Kidney capillary endothelial cell (primary cell): ENCODE measurements around the gene TAF3.

ENCODE experiments used
- DNase-seq: peaks from one replicate; pipeline ENCODE4 v3.0.0-alpha.2; 2018; ENCODE audit warnings: low spot score

The TAF3 gene

DNA sequence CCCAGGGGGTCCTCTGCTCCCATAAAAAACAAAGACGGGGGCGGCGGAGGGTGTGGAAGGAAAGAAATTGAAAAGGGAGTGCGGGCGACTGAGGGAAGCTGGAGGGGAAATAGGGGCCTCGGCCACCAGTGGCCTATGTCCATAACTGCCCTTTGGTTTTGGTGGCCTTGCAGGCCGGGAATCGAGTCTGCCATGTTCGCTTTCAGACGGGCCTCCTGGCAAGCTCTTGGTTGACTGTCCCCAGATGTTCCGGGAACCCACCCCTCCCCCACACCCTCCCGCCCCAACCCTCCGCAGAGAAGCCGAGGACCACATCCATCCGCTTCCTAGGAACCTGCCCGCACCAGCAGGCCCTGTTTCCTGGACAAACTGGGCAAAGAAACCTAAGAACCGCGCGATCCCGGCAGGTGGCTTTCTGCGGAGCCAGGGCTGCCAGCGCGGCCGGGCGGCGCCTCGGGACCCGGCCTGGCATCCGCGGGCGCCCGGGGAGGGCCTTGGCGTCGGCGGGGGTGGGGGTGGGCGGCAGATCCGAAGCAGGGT lies 216.2 kb downstream of the TAF3 start:
- DNase-seq = no peak

DNA sequence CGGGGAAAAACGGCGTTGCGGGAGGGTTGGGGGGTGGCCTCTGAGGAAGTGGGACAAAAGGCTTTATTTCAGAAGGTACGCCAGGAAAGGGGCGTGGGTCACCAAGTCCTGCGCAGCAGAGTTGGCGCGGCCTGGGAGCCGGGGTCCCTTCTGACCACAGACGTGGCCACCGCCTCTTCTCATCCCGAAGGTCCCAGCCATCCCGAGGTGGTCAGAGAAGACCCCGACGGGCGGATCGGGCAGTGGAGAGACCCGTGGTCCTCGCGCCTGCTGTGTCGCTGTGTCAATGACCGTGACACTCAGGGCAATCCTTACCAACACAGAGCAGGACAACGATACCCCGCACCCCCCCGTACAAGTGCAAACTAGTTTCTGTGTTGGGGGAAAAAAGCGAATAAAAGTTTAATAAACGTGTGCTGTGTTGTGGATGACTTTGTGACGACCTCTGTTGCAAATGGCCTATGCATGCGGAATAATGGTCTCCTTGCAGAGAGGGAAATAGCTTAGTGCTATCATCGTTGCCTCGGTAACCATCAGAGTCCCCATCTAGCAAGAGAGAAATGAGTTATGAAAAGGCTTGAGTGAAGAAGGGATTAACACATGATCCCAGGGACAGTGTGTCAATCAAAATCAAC lies 216.8 kb downstream of the TAF3 start:
- DNase-seq = no peak

DNA sequence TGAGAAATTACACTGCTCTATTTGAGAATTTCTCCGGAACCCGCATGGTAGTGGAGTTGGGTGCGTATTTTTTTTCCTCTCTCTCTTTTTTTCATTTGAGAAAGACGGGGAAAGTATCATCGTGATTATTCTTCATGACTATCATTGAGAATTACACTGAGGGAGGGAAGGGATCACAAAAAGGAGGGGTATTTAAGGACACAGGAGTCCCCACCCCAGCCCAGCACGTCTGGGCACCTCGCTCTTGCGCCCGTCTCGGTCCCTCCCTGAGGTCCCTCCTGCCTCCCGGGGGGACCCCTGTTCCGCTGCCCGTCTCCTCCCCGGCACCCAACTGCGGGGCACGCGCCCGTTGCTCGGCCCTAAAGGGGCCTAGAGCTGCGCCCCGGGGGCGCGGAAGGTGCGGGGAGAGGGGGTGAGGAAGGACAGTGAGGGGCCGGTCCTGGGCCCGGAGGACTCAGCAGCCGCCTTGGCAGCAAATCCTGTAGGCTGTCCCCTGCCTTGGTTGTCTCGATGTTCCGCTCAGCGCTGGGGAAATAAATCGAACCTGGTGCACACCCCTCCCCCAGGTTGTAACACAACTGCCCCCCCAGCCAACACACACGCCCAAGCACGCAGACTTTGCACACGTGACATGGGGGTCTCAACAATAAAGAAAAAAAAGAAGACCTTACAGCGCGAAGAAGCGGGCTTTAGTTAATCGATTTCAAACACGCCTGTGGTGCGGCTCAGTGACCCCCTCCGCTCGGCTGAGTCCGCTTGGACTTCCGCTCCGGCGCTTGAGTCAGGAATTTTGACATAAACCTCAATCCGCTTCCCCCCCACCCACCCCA lies 217.6 kb downstream of the TAF3 start:
- DNase-seq = no peak

GRCh38 chr10:8036506-8037198 lies 218.3 kb downstream of the TAF3 start:
- DNase-seq = no peak

DNA sequence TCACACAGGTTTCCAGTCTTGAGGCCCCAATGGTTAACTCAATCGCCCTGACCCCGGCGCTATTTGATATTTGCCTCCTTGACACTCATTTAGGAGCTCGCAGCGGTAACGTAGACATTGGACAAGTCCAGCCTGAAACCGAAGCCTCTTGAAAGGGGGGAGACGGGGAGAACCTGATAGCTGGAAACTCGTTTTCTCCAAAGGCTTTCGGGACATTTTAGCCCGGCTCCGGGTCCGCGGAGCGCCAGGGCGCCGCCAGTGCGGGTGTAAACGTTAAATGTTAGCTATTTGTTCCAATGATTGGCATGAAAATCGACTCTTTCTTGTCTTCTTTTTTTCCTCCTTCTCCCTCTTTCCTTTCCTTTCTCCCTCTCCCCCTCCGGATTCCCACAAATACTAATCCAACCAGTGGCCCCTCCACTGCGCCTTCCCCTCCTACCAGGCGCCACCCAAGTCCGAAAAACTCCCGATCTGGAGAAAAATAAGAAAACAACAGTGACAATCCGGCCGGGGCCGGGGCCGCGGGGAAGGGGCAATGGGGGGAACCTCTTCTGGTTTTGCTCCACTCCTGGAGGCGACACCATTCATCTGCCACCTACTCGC lies 219.0 kb downstream of the TAF3 start:
- no peak for DNase-seq

- no peak for DNase-seq
These were observed 219.9 kb downstream of the TAF3 start for GRCh38 chr10:8037941-8038894.

GRCh38 chr10:8039321-8039881 lies 221.1 kb downstream of the TAF3 start:
- DNase-seq = no peak

GRCh38 chr10:8040651-8041050 lies 222.3 kb downstream of the TAF3 start:
- no peak for DNase-seq

- no peak for DNase-seq
These were observed 223.1 kb downstream of the TAF3 start for GRCh38 chr10:8041284-8041991.

DNA sequence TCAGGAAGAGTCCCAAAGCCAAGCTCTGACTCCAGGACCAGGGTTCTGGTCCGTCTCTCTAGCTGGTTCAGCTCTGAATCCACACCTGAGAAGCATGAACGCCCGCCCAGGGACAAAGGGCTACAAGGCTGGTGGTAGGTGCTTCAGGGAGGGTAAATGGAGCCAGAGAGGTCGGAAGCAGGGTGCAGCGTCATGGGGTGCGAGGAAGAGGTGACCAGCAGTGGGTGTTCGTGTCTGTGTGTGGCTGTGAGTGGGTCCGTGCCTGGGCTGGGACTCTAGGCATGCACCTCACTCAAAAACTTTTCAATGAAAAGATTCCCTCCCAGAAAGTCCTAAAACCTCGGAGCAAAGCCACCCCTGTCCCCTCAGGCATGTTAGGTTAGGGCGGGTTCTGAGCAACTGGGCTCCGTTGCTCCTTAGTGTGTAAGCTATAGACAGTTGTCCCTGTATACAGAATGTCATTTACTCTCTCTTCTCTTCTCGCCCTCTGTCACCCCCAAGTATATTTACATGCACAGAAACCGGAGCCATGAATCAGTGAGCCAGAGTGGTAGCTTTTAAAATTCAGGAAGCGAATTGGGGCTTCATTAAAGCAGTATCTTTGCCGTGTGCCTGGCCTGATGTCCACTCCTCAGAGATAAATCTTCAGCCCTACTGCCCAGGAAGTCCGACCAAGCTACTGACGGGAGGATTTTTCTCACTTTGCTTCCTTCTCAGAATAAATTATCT lies 223.9 kb downstream of the TAF3 start:
- no peak for DNase-seq

GRCh38 chr10:8042721-8043568 lies 224.6 kb downstream of the TAF3 start:
- DNase-seq = no peak

DNA sequence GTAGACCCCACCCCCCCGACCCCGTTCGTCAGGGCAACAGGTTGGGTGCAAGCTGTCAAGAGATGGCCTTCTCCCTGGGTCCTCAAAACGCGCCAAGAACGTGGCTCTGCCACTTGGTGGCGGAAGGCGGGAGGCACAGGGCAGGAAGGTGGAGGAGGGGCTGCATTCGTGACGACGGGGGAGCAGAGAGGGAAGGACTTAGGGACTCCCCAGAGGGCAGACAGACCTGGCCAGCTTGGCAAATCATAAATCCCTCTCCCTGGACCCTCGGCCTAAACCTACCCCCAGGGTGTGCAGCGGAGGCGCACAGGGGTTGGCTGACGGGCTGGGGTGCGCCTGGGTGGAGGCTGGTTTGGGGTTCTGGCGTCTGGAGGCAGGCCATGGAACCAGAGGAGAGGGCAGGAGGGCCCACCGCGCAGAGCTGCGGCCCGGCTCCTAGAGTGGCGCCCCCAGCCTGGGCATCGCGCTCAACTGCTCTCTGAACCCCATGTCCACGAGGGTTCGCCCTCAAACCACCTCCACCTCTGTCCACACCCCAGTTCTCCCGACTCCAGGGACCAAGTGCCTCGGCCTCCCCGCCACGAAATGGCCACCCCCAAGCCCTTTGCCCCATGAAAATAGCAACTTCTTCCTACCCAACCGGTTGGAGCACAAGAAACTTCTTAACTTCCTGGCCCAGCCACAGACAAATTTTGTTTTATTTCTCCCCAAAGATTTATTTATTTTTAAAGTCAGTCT lies 225.4 kb downstream of the TAF3 start:
- no peak for DNase-seq

DNA sequence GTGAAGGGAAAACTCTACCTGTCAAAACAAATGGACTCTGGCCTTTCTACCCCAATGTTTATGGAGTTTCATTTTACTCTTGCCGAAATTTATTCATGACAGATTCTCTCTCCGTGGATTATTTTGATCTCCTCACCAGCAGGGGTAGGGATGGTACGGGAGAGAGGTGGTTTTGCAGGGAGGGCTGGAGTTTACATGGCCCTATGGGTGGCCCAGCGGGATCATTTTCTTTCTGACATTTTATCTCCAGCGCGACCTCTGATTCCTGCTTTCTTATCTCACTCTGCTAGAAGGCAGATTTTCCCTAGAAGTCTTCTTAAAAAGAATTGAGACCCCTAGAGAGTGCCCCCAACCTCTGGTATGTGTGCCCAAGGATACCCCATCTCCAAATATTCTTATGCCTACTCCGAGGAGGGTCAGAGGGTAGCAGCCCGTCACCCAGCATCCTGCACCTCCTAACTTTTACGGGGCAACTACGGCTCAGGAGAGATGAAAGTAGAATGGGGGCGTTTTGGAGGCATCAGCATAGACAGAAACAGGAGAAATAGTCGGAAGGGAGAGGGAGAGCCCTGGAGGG lies 226.1 kb downstream of the TAF3 start:
- DNase-seq = no peak

DNA sequence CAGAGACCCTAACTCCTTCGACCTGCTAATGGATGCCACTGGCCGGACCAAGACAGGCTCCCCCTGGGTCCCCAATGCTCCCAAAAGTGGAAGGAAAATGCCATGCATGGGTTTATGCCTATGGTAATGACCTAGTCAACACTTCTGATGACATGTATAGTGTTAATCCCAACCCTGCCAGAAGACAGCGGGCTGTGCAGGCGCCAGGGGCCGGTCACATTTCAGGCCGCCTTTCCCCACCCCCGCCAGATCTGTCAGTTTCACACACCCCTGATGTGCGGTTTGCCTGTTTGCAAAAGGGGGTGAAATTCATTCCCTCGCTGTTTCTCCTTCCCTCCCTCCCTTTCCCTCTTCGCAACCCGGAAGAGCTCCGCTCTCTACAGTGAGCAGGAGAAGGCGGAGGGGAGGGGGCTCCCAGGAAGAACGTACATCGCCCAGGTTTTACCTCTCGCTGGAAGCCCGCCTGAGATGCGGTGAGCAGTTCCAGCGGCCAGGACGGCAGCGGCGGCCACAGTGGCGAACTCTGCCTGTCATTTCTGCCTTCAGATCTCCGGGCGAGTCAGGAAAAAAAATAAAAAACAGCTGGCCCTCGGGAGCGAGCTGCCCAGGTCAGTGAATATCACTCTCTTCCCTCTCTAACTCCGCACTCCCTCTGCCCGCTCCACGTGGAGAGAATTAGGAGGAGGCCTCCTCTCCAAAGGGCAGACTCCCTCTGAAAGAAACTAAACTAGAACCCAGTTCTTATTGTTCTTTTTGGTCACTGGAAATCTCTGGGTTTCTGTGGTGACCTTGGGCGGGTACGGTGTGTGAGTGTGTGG lies 226.8 kb downstream of the TAF3 start:
- no peak for DNase-seq

DNA sequence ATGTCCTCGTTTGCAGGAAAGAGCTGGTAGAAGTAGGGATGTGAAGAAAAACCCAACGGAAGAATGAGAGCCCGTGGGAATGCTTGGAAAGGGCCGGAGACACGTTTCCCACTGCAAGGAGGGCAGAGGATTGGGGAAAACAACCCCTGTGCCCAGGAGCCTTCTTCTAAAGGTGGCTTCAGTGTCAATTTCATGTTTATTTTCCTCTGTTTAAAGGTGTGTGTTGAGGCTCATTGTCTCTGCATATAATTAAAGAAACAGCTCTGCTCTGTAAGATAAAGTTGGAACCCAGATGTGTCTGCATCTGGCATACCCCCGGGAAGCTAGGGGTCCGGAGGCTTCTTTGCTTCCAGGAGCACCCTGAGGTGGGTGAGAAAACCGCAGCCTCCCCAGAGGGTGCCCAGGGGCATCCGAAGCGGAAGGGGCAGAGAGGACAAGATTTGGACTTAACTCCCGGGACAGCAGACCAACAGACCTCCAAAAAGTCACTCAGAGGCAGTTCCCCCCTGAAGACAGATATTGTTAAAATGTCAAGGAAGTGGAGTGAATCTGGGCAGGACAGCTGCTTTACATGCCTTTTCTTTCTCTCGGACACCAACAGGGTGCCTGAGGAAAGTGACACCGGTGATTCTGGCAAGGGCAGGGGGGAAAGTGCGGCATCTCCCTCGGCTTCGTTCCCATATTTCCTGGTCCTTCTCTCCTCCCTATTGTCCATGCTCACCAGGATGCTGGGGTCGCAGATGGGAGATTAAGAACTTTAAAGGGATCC lies 227.6 kb downstream of the TAF3 start:
- no peak for DNase-seq
